Esophagus muscularis mucosa (tissue), 4 donors: ENCODE measurements around the gene MAEA. TPM values are rescaled to one million over a fixed set of nuclear protein-coding genes. Genes with fewer than 3 reads are reported as not detected.
A peak's percentile ranks its signal among the peaks of the same experiment; 100 is the strongest.

Source experiments
- DNase-seq: peaks from one replicate; pipeline ENCODE4 v3.0.0-alpha.2; 2017; ENCODE audit errors: extremely low spot score
- H3K27ac ChIP-seq, 4 donors: fragments of 200-600 bp; sonication (generic); replicated peaks in 1 of 4; 1 replicate in 3 of 4; 2 replicates in 1 of 4; pipeline ENCODE4 v1.5.1; 2016 to 2019; ENCODE audit warnings: mild to moderate bottlenecking in 1 of 4
- H3K27me3 ChIP-seq, 4 donors: fragments of 200-600 bp; sonication (generic); one replicate each; pipeline versions ENCODE4 v1.5.1 to v1.6.0; 2016 to 2019
- H3K36me3 ChIP-seq, 4 donors: fragments of 200-600 bp; sonication (generic); one replicate each; pipeline ENCODE4 v1.5.1; 2016 to 2019
- H3K4me1 ChIP-seq, 4 donors: fragments of 200-600 bp; sonication (generic); one replicate each; pipeline ENCODE4 v1.5.1; 2016 to 2019
- H3K4me3 ChIP-seq, 4 donors: fragments of 200-600 bp; sonication (generic); 1 replicate in 2 of 4; 2 replicates in 2 of 4; pipeline ENCODE4 v1.5.1; 2016 to 2019; ENCODE audit warnings: mild to moderate bottlenecking in 4 of 4, moderate library complexity in 1 of 4
- H3K9me3 ChIP-seq, 4 donors: fragments of 200-600 bp; sonication (generic); 1 replicate in 3 of 4; 2 replicates in 1 of 4; pipeline ENCODE4 v1.5.1; 2016 to 2019
- EP300 ChIP-seq: sonication (generic); formaldehyde crosslinking; IDR thresholded peaks from one replicate; pipeline ENCODE4 v1.6.1; 2017; ENCODE audit warnings: antibody characterized with exemption
- POLR2A ChIP-seq: fragments of 450-650 bp; IDR thresholded peaks from one replicate; pipeline ENCODE4 v1.6.1; 2017; ENCODE audit warnings: antibody characterized with exemption, moderate library complexity, mild to moderate bottlenecking, low read depth
- POLR2AphosphoS5 ChIP-seq, 2 donors: sonication (generic); formaldehyde crosslinking; IDR thresholded peaks; one replicate each; pipeline ENCODE4 v1.6.1; 2017; ENCODE audit warnings: antibody characterized with exemption in 2 of 2
- WGBS: methylation state at CpG from one replicate; pipeline ENCODE4 v1.1.5; 2018; 5-methylcytosine and 5-hydroxymethylcytosine counted together
- intact Hi-C: fragments of 100-400 bp; cut with DNase I; formaldehyde crosslinking; loops from one replicate; pipeline ENCODE4 v1.15.1; 2023
- total RNA-seq, 4 donors: library from RNA; depleted of rRNA; stranded (reverse); fragments of >200 nt; gene quantifications; one replicate each; pipeline versions ENCODE4 v1.1.0 to v1.2.1, GENCODE V29; 2016
- TF ChIP-seq, protein P1 (sequence below), 3 experiments: fragments of 200-600 bp in 2 of 3; fragments of 450-650 bp in 1 of 3; sonication (generic) in 2 of 3; IDR thresholded peaks; one replicate each; pipeline ENCODE4 v1.5.1; 2017 to 2019; ENCODE audit warnings: antibody characterized with exemption in 3 of 3, mild to moderate bottlenecking in 2 of 3, moderate library complexity in 1 of 3

MAEA gene
- total RNA-seq, 4 donors from 2014 or later: 54.5 to 63.1 (median 59.8) TPM

DNA sequence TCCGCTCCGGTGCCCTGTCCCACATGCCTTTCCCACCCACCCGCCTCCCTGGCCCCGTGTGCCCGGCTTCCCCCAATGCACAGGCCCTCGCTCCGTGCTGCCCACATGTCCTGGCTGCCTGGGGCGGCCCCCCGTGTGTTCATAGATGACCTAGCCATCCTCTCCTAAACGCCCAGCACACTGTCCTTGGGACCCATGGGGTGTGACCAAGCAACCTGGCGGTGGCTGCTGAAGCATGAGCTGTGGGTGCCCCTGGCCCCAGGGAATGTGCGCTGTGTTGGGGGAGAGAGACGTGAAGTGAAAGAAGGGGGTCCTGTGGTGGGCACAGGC, 28.3 kb downstream of the MAEA start:
- intact Hi-C loops: no loop called here
- no peak overlapping the region for H3K4me3 ChIP-seq
- no peak for DNase-seq
- no peak for TF ChIP-seq POLR2AphosphoS5 (IDR thresholded peaks at IDR 0.05)
- no peak for TF ChIP-seq POLR2A
- no peak for TF ChIP-seq EP300
- TF ChIP-seq, protein P1, sequence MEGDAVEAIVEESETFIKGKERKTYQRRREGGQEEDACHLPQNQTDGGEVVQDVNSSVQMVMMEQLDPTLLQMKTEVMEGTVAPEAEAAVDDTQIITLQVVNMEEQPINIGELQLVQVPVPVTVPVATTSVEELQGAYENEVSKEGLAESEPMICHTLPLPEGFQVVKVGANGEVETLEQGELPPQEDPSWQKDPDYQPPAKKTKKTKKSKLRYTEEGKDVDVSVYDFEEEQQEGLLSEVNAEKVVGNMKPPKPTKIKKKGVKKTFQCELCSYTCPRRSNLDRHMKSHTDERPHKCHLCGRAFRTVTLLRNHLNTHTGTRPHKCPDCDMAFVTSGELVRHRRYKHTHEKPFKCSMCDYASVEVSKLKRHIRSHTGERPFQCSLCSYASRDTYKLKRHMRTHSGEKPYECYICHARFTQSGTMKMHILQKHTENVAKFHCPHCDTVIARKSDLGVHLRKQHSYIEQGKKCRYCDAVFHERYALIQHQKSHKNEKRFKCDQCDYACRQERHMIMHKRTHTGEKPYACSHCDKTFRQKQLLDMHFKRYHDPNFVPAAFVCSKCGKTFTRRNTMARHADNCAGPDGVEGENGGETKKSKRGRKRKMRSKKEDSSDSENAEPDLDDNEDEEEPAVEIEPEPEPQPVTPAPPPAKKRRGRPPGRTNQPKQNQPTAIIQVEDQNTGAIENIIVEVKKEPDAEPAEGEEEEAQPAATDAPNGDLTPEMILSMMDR (IDR thresholded peaks at IDR 0.05): no peak
- peaks cover 49 to 95% (median 83%) of the 10 kb centered on the region in 4 donors for H3K36me3 ChIP-seq
- H3K4me1 ChIP-seq: peaks cover 0 to 7% (median 2%) of the 10 kb centered on the region in 4 donors
- H3K27me3 ChIP-seq: no peaks in the 10 kb centered on the region
- H3K9me3 ChIP-seq: no peaks in the 10 kb centered on the region
- whole genome bisulfite sequencing: 97% methylated on average over 7 of the region's 13 CpGs
- H3K27ac ChIP-seq: no peak overlapping the region

GRCh38 chr4:1318488-1319213, 29.0 kb downstream of the MAEA start:
- Histone ChIP-seq H3K4me3 (no peak overlapping the region), H3K27me3 (no peaks in the 10 kb centered on the region), H3K36me3 (peaks cover 46 to 95% (median 83%) of the 10 kb centered on the region in 4 donors), H3K4me1 (peaks cover 0 to 7% (median 2%) of the 10 kb centered on the region in 4 donors), H3K27ac (no peak overlapping the region), H3K9me3 (no peaks in the 10 kb centered on the region)
- no peak for DNase-seq
- no peak for TF ChIP-seq POLR2AphosphoS5 (IDR thresholded peaks at IDR 0.05)
- TF ChIP-seq POLR2A: no peak
- TF ChIP-seq, protein P1 (IDR thresholded peaks at IDR 0.05): peak in 2 of 3 experiments; percentile 10 to 32
- TF ChIP-seq EP300: no peak
- intact Hi-C loops: no loop called here
- WGBS: 83% methylated on average over 13 of the region's 18 CpGs

DNA sequence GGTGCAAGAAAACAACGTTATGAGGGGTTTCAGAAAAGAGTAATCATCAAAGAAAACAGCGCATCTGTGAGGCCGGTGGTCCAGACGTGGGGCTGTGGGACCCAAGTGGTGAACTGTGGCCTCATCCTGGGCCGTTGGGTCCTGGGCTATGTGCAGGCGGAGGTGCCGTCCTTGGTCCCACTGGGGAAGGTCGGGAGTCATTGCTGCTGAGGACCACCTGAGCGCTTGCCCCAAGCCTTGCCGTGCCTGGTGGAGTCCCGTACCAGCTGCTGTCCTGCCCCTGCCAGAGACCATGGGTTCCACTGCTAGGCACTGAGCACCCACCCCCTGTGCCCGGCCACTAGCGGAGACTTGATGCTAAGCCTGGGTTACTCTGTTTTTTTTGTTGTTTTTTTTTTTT, 31.8 kb downstream of the MAEA start:
- H3K36me3 ChIP-seq: peaks cover 26 to 90% (median 75%) of the 10 kb centered on the region in 4 donors
- DNase-seq: no peak
- H3K4me1 ChIP-seq: peaks cover 0 to 7% (median 2%) of the 10 kb centered on the region in 4 donors
- no peak overlapping the region for H3K4me3 ChIP-seq
- intact Hi-C loops: no loop called here
- H3K27ac ChIP-seq: no peak overlapping the region
- H3K27me3 ChIP-seq: no peaks in the 10 kb centered on the region
- no peaks in the 10 kb centered on the region for H3K9me3 ChIP-seq
- no peak for TF ChIP-seq POLR2A
- no peak for TF ChIP-seq POLR2AphosphoS5 (IDR thresholded peaks at IDR 0.05)
- WGBS: 97% methylated on average over 13 of the region's 13 CpGs

GRCh38 chr4:1321946-1322650, 32.4 kb downstream of the MAEA start:
- Histone ChIP-seq H3K4me3 (no peak overlapping the region), H3K27ac (no peak overlapping the region), H3K4me1 (peaks cover 0 to 7% (median 2%) of the 10 kb centered on the region in 4 donors), H3K9me3 (no peaks in the 10 kb centered on the region), H3K27me3 (no peaks in the 10 kb centered on the region), H3K36me3 (peaks cover 24 to 90% (median 77%) of the 10 kb centered on the region in 4 donors)
- 84% methylated on average over 6 of the region's 18 CpGs for WGBS
- no peak for TF ChIP-seq POLR2A
- no peak for TF ChIP-seq POLR2AphosphoS5 (IDR thresholded peaks at IDR 0.05)
- no peak for TF ChIP-seq EP300
- TF ChIP-seq, protein P1 (IDR thresholded peaks at IDR 0.05): no peak
- DNase-seq: no peak
- intact Hi-C loops: no loop called here

GRCh38 chr4:1323280-1323634, 33.6 kb downstream of the MAEA start:
- Histone ChIP-seq H3K36me3 (peaks cover 26 to 90% (median 77%) of the 10 kb centered on the region in 4 donors), H3K27ac (no peak overlapping the region), H3K27me3 (no peaks in the 10 kb centered on the region), H3K9me3 (no peaks in the 10 kb centered on the region), H3K4me3 (no peak overlapping the region), H3K4me1 (peaks cover 0 to 7% (median 2%) of the 10 kb centered on the region in 4 donors)
- DNase-seq: no peak
- TF ChIP-seq, protein P1 (IDR thresholded peaks at IDR 0.05): no peak
- WGBS: 89% methylated on average over 8 of the region's 8 CpGs
- intact Hi-C loops: no loop called here
